HepG2 (cell line): ENCODE measurements around the gene ZNF428. TPM values are rescaled to one million over a fixed set of nuclear protein-coding genes. Genes with fewer than 3 reads are reported as not detected.

Source experiments
- ATF7 ChIP-seq, 2 experiments: fragments of 450-650 bp in 1 of 2; sonication (generic) in 1 of 2; formaldehyde crosslinking in 1 of 2; IDR thresholded peaks; 2 replicates each; pipeline versions ENCODE4 v1.4.0 to v1.6.1; 2016 to 2020; ENCODE audit warnings: antibody characterized with exemption in 1 of 2, mild to moderate bottlenecking in 1 of 2, missing genetic modification reagents in 1 of 2
- CBX1 ChIP-seq: IDR thresholded peaks from one replicate; pipeline ENCODE4 v1.6.1; 2016; ENCODE audit warnings: antibody characterized with exemption, low read depth
- CREM ChIP-seq, 2 experiments: sonication (generic) in 1 of 2; formaldehyde crosslinking in 1 of 2; IDR thresholded peaks; 2 replicates each; pipeline versions ENCODE4 v1.4.0 to v1.6.1; 2016 to 2020; ENCODE audit warnings: antibody characterized with exemption in 1 of 2, mild to moderate bottlenecking in 1 of 2, missing genetic modification reagents in 1 of 2
- FOSL2 ChIP-seq: sonication (generic); formaldehyde crosslinking; IDR thresholded peaks from 2 replicates; pipeline ENCODE4 v1.4.0; 2020; ENCODE audit warnings: missing genetic modification reagents
- HES4 ChIP-seq: sonication (generic); formaldehyde crosslinking; IDR thresholded peaks from 2 replicates; pipeline ENCODE4 v1.9.0; 2021; ENCODE audit warnings: mild to moderate bottlenecking, missing genetic modification reagents, borderline replicate concordance
- KLF6 ChIP-seq: IDR thresholded peaks from 2 replicates; pipeline ENCODE4 v1.8.0; 2016; ENCODE audit warnings: missing biosample characterization, missing genetic modification reagents
- RFX3 ChIP-seq: IDR thresholded peaks from 2 replicates; pipeline ENCODE4 v1.6.1; 2016; ENCODE audit warnings: missing biosample characterization, missing genetic modification reagents
- SRY ChIP-seq: sonication (generic); formaldehyde crosslinking; IDR thresholded peaks from 2 replicates; pipeline ENCODE4 v1.8.0; 2022; ENCODE audit warnings: mild to moderate bottlenecking, missing genetic modification reagents
- TGIF2 ChIP-seq: IDR thresholded peaks from 2 replicates; pipeline ENCODE4 v1.6.1; 2016; ENCODE audit warnings: control low read depth, missing compliant biosample characterization
- ZNF234 ChIP-seq: sonication (generic); formaldehyde crosslinking; conservative IDR thresholded peaks from 2 replicates; pipeline ENCODE4 v1.5.1; 2020; ENCODE audit warnings: mild to moderate bottlenecking, missing genetic modification reagents
- ZNF563 ChIP-seq: sonication (generic); formaldehyde crosslinking; IDR thresholded peaks from 2 replicates; pipeline ENCODE4 v1.8.0; 2022; ENCODE audit warnings: mild to moderate bottlenecking, moderate library complexity, missing genetic modification reagents
- ZNF564 ChIP-seq: sonication (generic); formaldehyde crosslinking; IDR thresholded peaks from 2 replicates; pipeline ENCODE4 v1.8.1; 2023; ENCODE audit warnings: mild to moderate bottlenecking, missing genetic modification reagents
- ZNF589 ChIP-seq: sonication (generic); formaldehyde crosslinking; conservative IDR thresholded peaks from 2 replicates; pipeline ENCODE4 v1.8.0; 2022; ENCODE audit warnings: mild to moderate bottlenecking, moderate library complexity, missing genetic modification reagents
- ZNF709 ChIP-seq: sonication (generic); formaldehyde crosslinking; IDR thresholded peaks from 2 replicates; pipeline ENCODE4 v1.5.0; 2020; ENCODE audit warnings: mild to moderate bottlenecking, missing genetic modification reagents
- ZNF724P ChIP-seq: sonication (generic); formaldehyde crosslinking; IDR thresholded peaks from 2 replicates; pipeline ENCODE4 v1.8.0; 2022; ENCODE audit warnings: missing genetic modification reagents, borderline replicate concordance
- ZNF878 ChIP-seq: sonication (generic); formaldehyde crosslinking; IDR thresholded peaks from 2 replicates; pipeline ENCODE4 v1.8.1; 2023; ENCODE audit warnings: mild to moderate bottlenecking, missing genetic modification reagents, moderate library complexity
- ZSCAN29 ChIP-seq: sonication (generic); formaldehyde crosslinking; conservative IDR thresholded peaks from 2 replicates; pipeline ENCODE4 v1.4.0; 2020; ENCODE audit warnings: mild to moderate bottlenecking, missing genetic modification reagents
- polyA plus RNA-seq, 8 experiments: library from polyadenylated mRNA; depleted of rRNA in 3 of 8; stranded (reverse) in 7 of 8; unstranded in 1 of 8; fragments of >200 nt; fragmentation: Illumina TruSeq in 4 of 8; extraction: Trizol in 4 of 8; gene quantifications; 2 replicates each; pipeline versions ENCODE4 v1.2.1 to v1.2.3, GENCODE V29; 2011 to 2016; ENCODE audit warnings: low read depth in 4 of 8, missing spikeins in 1 of 8, mixed read lengths in 1 of 8; ENCODE audit not compliant: insufficient read depth in 1 of 8
- total RNA-seq, 5 experiments: library from RNA; depleted of rRNA; stranded (reverse); fragments of >200 nt; fragmentation: Illumina TruSeq; extraction: Trizol; gene quantifications; 2 replicates each; pipeline ENCODE4 v1.2.3, GENCODE V29; 2016; ENCODE audit warnings: low read depth in 1 of 5
- TF ChIP-seq, protein P1 (sequence below): sonication (generic); formaldehyde crosslinking; IDR thresholded peaks from 2 replicates; pipeline ENCODE4 v1.8.0; 2022; ENCODE audit warnings: missing genetic modification reagents, low read depth, mild to moderate bottlenecking, borderline replicate concordance
- TF ChIP-seq, protein P2 (sequence below): sonication (generic); formaldehyde crosslinking; IDR thresholded peaks from 2 replicates; pipeline ENCODE4 v1.4.0; 2020; ENCODE audit warnings: missing genetic modification reagents; ENCODE audit errors: not compliant biosample characterization
- TF ChIP-seq, protein P3 (sequence below): sonication (generic); formaldehyde crosslinking; IDR thresholded peaks from 2 replicates; pipeline ENCODE4 v1.5.1; 2020; ENCODE audit warnings: missing genetic modification reagents, mild to moderate bottlenecking, borderline replicate concordance
- TF ChIP-seq, protein P4 (sequence below): sonication (generic); formaldehyde crosslinking; IDR thresholded peaks from 2 replicates; pipeline ENCODE4 v1.4.0; 2020; ENCODE audit warnings: missing genetic modification reagents, borderline replicate concordance

Gene ZNF428
- total and polyA plus RNA-seq, 2 of the 13 experiments (the other 11 are each of a cell fraction or from before 2014, with no cell fraction given) = 10.4 to 26.9 TPM

- TF ChIP-seq HES4 (CRISPR knock-in tag) (peak; percentile 85), ZNF563 (CRISPR knock-in tag) (peak; percentile 84), ZSCAN29 (CRISPR knock-in tag) (0 out of 2 replicates have a peak, but pooled peaks have one; percentile 43), SRY (CRISPR knock-in tag) (peak; percentile 78; the same call in 1 of the 2 replicates), ATF7 (IDR thresholded peaks at IDR 0.05) (no peak), ATF7 (CRISPR knock-in tag; IDR thresholded peaks at IDR 0.05) (peak; percentile 71; the same call in 1 of the 2 replicates), TGIF2 (no peak), ZNF234 (CRISPR knock-in tag) (no peak; the same call in 1 of the 2 replicates), KLF6 (peak; percentile 80; the same call in 1 of the 2 replicates), ZNF564 (CRISPR knock-in tag) (peak; percentile 96), CREM (IDR thresholded peaks at IDR 0.05) (peak; percentile 9; the same call in 1 of the 2 replicates), CREM (CRISPR knock-in tag; IDR thresholded peaks at IDR 0.05) (no peak), RFX3 (CRISPR knock-in tag) (no peak), ZNF709 (CRISPR knock-in tag) (peak; percentile 89; the same call in 1 of the 2 replicates), ZNF589 (CRISPR knock-in tag) (peak; percentile 68), ZNF878 (CRISPR knock-in tag) (peak; percentile 76; the same call in 1 of the 2 replicates), FOSL2 (peak; percentile 7; the same call in 1 of the 2 replicates), ZNF724P (no peak; the same call in 1 of the 2 replicates), CBX1 (no peak)
- TF ChIP-seq, protein P1, sequence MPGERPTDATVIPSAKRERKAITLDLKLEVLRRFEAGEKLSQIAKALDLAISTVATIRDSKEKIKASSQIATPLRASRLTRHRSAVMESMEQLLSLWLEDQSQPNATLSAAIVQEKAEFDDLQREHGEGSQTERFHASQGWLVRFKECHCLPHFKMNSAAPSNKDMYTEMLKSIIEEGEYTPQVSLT (CRISPR knock-in tag) = no peak
- TF ChIP-seq, protein P2, sequence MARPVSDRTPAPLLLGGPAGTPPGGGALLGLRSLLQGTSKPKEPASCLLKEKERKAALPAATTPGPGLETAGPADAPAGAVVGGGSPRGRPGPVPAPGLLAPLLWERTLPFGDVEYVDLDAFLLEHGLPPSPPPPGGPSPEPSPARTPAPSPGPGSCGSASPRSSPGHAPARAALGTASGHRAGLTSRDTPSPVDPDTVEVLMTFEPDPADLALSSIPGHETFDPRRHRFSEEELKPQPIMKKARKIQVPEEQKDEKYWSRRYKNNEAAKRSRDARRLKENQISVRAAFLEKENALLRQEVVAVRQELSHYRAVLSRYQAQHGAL (CRISPR knock-in tag) = no peak
- TF ChIP-seq, protein P3, sequence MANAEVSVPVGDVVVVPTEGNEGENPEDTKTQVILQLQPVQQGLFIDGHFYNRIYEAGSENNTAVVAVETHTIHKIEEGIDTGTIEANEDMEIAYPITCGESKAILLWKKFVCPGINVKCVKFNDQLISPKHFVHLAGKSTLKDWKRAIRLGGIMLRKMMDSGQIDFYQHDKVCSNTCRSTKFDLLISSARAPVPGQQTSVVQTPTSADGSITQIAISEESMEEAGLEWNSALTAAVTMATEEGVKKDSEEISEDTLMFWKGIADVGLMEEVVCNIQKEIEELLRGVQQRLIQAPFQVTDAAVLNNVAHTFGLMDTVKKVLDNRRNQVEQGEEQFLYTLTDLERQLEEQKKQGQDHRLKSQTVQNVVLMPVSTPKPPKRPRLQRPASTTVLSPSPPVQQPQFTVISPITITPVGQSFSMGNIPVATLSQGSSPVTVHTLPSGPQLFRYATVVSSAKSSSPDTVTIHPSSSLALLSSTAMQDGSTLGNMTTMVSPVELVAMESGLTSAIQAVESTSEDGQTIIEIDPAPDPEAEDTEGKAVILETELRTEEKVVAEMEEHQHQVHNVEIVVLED (CRISPR knock-in tag) = peak; percentile 85
- TF ChIP-seq, protein P4, sequence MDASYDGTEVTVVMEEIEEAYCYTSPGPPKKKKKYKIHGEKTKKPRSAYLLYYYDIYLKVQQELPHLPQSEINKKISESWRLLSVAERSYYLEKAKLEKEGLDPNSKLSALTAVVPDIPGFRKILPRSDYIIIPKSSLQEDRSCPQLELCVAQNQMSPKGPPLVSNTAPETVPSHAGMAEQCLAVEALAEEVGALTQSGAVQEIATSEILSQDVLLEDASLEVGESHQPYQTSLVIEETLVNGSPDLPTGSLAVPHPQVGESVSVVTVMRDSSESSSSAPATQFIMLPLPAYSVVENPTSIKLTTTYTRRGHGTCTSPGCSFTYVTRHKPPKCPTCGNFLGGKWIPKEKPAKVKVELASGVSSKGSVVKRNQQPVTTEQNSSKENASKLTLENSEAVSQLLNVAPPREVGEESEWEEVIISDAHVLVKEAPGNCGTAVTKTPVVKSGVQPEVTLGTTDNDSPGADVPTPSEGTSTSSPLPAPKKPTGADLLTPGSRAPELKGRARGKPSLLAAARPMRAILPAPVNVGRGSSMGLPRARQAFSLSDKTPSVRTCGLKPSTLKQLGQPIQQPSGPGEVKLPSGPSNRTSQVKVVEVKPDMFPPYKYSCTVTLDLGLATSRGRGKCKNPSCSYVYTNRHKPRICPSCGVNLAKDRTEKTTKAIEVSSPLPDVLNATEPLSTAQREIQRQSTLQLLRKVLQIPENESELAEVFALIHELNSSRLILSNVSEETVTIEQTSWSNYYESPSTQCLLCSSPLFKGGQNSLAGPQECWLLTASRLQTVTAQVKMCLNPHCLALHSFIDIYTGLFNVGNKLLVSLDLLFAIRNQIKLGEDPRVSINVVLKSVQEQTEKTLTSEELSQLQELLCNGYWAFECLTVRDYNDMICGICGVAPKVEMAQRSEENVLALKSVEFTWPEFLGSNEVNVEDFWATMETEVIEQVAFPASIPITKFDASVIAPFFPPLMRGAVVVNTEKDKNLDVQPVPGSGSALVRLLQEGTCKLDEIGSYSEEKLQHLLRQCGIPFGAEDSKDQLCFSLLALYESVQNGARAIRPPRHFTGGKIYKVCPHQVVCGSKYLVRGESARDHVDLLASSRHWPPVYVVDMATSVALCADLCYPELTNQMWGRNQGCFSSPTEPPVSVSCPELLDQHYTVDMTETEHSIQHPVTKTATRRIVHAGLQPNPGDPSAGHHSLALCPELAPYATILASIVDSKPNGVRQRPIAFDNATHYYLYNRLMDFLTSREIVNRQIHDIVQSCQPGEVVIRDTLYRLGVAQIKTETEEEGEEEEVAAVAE = peak; percentile 18; the same call in 1 of the 2 replicates
Observed at GRCh38 chr19:43619262-43620060, at the start of gene ZNF428 (continued).
